MM.1S (cell line): Measurements from ENCODE around the gene PTPRN2.

Source experiments
- CTCF ChIP-seq: fragments of 300-600 bp; sonication (generic); IDR thresholded peaks from 2 replicates; pipeline ENCODE4 v1.5.1; 2016; ENCODE audit warnings: antibody characterized with exemption, low read length, mixed read lengths
- EZH2 ChIP-seq: fragments of 300-600 bp; sonication (generic); optimal IDR thresholded peaks from 2 replicates; pipeline ENCODE3; 2017; ENCODE audit warnings: low read depth, mild to moderate bottlenecking, antibody characterized with exemption, low read length, mixed read lengths

DNA sequence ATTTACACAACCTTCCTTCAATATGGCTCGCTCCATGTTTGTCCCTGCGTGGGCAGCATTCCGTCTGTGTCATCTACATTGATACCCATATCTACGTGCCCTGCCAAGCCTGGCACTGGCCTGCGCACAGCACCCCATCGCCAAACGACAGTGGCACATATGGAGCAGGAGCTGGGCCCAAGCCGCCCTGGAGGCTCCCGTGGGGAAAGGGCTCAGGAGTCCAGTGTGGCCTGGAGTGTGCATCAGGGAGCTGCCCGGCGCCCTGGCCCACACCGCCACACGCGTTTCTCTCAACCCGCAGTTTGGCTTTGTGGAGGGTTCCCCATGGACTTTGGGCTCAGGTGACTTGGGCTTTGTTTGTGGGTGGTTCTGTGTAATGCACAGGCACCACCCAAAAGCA, 273.2 kb downstream of the PTPRN2 start:
- no peak for TF ChIP-seq EZH2
- no peak for TF ChIP-seq CTCF
